D721Med (cell line): ENCODE results near the gene AGT.

Experiments
- DNase-seq: peaks from one replicate; pipeline ENCODE4 v3.0.0; 2011; ENCODE audit warnings: low spot score; ENCODE audit not compliant: insufficient read length
- FAIRE-seq: peaks from 2 replicates; lab custom pipeline; 2011; peaks lifted over from hg19 to GRCh38; lab: Jason Lieb, UNC
- CTCF ChIP-seq: IDR thresholded peaks from 2 replicates; pipeline ENCODE4 v1.5.1; 2012; ENCODE audit warnings: mild to moderate bottlenecking, control low read depth; ENCODE audit not compliant: insufficient read depth; ENCODE audit errors: missing control alignments

Gene AGT

GRCh38 chr1:230684146-230684545 lies 29.8 kb downstream of the AGT start:
- TF ChIP-seq CTCF: no peak
- DNase-seq (no peak), FAIRE-seq (no peak)

GRCh38 chr1:230682882-230683610 lies 30.9 kb downstream of the AGT start:
- no peak for TF ChIP-seq CTCF
- DNase-seq (no peak), FAIRE-seq (no peak)

- no peak for DNase-seq
- no peak for FAIRE-seq
- no peak for TF ChIP-seq CTCF
Measured at GRCh38 chr1:230682274-230682673, 31.6 kb downstream of the AGT start.

GRCh38 chr1:230681599-230681998 lies 32.3 kb downstream of the AGT start:
- DNase-seq (no peak), FAIRE-seq (no peak)
- TF ChIP-seq CTCF: no peak

- no peak for TF ChIP-seq CTCF
- DNase-seq (no peak), FAIRE-seq (no peak)
Measured at GRCh38 chr1:230680300-230681025, 33.5 kb downstream of the AGT start.

GRCh38 chr1:230679825-230680224 lies 34.1 kb downstream of the AGT start:
- FAIRE-seq: peak; percentile 38

More at GRCh38 chr1:230679825-230680224, 34.1 kb downstream of the AGT start:
- no peak for DNase-seq
- no peak for TF ChIP-seq CTCF
